Measurements from ENCODE around the gene ELOF1. TPM values are rescaled to one million over a fixed set of nuclear protein-coding genes. Genes with fewer than 3 reads are reported as not detected.

Gene ELOF1
- polyA plus RNA-seq, 2 of the 4 experiments (the other 2 are of a cell fraction): 47.9 to 97.3 TPM

- Histone ChIP-seq H3K4me2 (peak within 1 kb of the TSS; percentile 28; the same call in 1 of the 3 replicates), H3K9me3 (no peaks in the 10 kb centered on the region), H3K27ac (peak within 1 kb of the TSS in 1 of 2 experiments; percentile 65; a peak in 2 of 6 replicates), H3K4me1 (peaks cover 15% of the 10 kb centered on the region; the same call in 2 of the 3 replicates), H3K4me3 (no peak within 1 kb of the TSS)
- WGBS (ENCODE audit: missing lambda C conversion rate): 53% methylated on average over 20 of the region's 21 CpGs
- POLR2A ChIA-PET: no interaction called here
- DNase-seq (ENCODE audit: low read depth in 1 of 2, low spot score in 1 of 2) (no peak), ATAC-seq (peak in 1 of 2 experiments; percentile 9; a peak in 1 of 6 replicates), FAIRE-seq (no peak)
- no peak for TF ChIP-seq POLR2AphosphoS2 (conservative IDR thresholded peaks at IDR 0.05; ENCODE audit: low read length)
- no peak for TF ChIP-seq NFE2L2 (conservative IDR thresholded peaks at IDR 0.05; ENCODE audit: low read length)
- no peak for TF ChIP-seq CHD4 (IDR thresholded peaks at IDR 0.05; ENCODE audit: borderline replicate concordance)
- no peak for TF ChIP-seq ZC3H11A (IDR thresholded peaks at IDR 0.05)
- TF ChIP-seq MYC (IDR thresholded peaks at IDR 0.05; ENCODE audit: borderline replicate concordance, low read length): no peak
- no peak for TF ChIP-seq SREBF2 (IDR thresholded peaks at IDR 0.05)
- no peak for TF ChIP-seq PBX3 (IDR thresholded peaks at IDR 0.05)
- TF ChIP-seq, protein P1, sequence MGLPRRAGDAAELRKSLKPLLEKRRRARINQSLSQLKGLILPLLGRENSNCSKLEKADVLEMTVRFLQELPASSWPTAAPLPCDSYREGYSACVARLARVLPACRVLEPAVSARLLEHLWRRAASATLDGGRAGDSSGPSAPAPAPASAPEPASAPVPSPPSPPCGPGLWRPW (IDR thresholded peaks at IDR 0.05): no peak
- no peak for TF ChIP-seq JUNB (IDR thresholded peaks at IDR 0.05)
- TF ChIP-seq BHLHE40 (IDR thresholded peaks at IDR 0.05; ENCODE audit: low read depth, low read length): no peak
- TF ChIP-seq ZSCAN20 (CRISPR knock-in tag; IDR thresholded peaks at IDR 0.05): no peak
- TF ChIP-seq PHF8 (IDR thresholded peaks at IDR 0.05; ENCODE audit: borderline replicate concordance, low read depth): no peak
- CTCF ChIA-PET: interaction anchor here (1.0 kb wide), 1 partner anchor 8 kb away, joined by 4 read pairs; no protein-coding TSS in a partner anchor
Measured at GRCh38 chr19:11538232-11539036, 20.6 kb downstream of the ELOF1 start, which contains the start of gene CNN1. CNN1 (plus strand) TSS chr19:11538851; CDS start chr19:11538928, 77 bp downstream.

DNA sequence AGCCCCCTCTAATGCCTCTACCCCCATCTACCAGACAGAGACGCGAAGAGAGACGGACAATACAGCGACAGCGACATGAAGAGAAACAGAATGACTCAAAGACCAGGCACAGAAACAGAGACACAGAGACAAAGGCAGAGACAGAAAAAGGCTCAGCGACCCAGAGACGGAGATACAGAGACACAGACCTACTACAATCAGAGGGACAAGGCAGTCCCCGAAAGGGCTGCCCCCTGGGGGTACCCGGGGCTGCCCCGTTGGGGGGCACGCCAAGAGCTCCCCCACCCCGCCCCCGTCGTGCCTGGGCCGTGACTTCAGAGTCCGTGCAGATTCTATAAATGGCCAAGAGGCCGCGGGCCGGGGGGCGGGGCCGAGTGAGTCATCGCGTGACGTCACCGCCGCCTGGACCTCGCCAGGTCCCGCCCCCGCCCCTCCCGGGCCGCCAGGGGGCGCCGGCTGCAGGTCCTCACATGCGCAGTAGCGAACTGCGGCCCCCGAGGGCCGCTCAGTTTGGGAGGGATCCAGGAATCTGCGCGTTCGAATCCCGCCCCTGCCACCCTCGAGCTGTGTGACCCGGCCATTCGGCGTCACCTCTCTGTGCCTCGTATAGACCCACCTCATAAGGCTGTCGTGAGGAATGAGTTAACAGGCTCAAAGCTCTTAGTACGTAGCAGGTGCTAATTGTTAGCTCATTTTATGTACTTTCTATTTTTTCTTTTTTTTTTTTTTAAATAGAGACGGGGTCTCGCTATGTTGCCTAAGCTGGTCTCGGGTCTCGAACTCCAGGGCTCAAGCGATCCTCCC, 23.0 kb downstream of the ELOF1 start:
- Histone ChIP-seq H3K4me1 (peaks cover 30% of the 10 kb centered on the region), H3K4me2 (peak overlapping the region; percentile 85), H3K27ac (peak overlapping the region; percentile 78 to 90), H3K4me3 (peak overlapping the region; percentile 40), H3K9me3 (no peaks in the 10 kb centered on the region)
- 16% methylated on average over 20 of the region's 54 CpGs for WGBS (ENCODE audit: missing lambda C conversion rate)
- ChIA-PET CTCF (interaction anchor here (0.6 to 2.5 kb wide), 21 partner anchors 8 to 195 kb away, joined by 3 to 12 read pairs (median 4); partner anchors contain the start of gene ELOF1), POLR2A (interaction anchor here (0.6 kb wide), 2 partner anchors 25 to 155 kb away, joined by 4 read pairs; no protein-coding TSS in a partner anchor)
- peak; percentile 67 to 88 for DNase-seq (ENCODE audit: low read depth in 1 of 2, low spot score in 1 of 2)
- peak; percentile 76 to 79 for ATAC-seq
- FAIRE-seq: no peak
- TF ChIP-seq ZFP36 (IDR thresholded peaks at IDR 0.05; ENCODE audit: borderline replicate concordance, partially characterized antibody): peak; percentile 54
- TF ChIP-seq JUN (IDR thresholded peaks at IDR 0.05): peak in 1 of 2 experiments; percentile 51; a peak in 1 of 5 replicates
- no peak for TF ChIP-seq HOXA7 (CRISPR knock-in tag; IDR thresholded peaks at IDR 0.05)
- TF ChIP-seq, protein P2, sequence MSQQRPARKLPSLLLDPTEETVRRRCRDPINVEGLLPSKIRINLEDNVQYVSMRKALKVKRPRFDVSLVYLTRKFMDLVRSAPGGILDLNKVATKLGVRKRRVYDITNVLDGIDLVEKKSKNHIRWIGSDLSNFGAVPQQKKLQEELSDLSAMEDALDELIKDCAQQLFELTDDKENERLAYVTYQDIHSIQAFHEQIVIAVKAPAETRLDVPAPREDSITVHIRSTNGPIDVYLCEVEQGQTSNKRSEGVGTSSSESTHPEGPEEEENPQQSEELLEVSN (IDR thresholded peaks at IDR 0.05; ENCODE audit: borderline replicate concordance, low read depth): no peak
- no peak for TF ChIP-seq EHF (CRISPR knock-in tag; IDR thresholded peaks at IDR 0.05)
- TF ChIP-seq CBX8 (IDR thresholded peaks at IDR 0.05): no peak
- TF ChIP-seq, protein P3, sequence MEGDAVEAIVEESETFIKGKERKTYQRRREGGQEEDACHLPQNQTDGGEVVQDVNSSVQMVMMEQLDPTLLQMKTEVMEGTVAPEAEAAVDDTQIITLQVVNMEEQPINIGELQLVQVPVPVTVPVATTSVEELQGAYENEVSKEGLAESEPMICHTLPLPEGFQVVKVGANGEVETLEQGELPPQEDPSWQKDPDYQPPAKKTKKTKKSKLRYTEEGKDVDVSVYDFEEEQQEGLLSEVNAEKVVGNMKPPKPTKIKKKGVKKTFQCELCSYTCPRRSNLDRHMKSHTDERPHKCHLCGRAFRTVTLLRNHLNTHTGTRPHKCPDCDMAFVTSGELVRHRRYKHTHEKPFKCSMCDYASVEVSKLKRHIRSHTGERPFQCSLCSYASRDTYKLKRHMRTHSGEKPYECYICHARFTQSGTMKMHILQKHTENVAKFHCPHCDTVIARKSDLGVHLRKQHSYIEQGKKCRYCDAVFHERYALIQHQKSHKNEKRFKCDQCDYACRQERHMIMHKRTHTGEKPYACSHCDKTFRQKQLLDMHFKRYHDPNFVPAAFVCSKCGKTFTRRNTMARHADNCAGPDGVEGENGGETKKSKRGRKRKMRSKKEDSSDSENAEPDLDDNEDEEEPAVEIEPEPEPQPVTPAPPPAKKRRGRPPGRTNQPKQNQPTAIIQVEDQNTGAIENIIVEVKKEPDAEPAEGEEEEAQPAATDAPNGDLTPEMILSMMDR (IDR thresholded peaks at IDR 0.05): peak; percentile 80
- 0 out of 2 replicates have a peak, but pooled peaks have one; percentile 44 for TF ChIP-seq KDM1A (IDR thresholded peaks at IDR 0.05; ENCODE audit: low read depth)
- no peak for TF ChIP-seq NFE2L2 (conservative IDR thresholded peaks at IDR 0.05; ENCODE audit: low read length)
- no peak for TF ChIP-seq MAZ (IDR thresholded peaks at IDR 0.05; ENCODE audit: borderline replicate concordance, low read depth, low read length)
- TF ChIP-seq ESRRA (IDR thresholded peaks at IDR 0.05; ENCODE audit: borderline replicate concordance, low read length): no peak
- no peak for TF ChIP-seq NR3C1 (IDR thresholded peaks at IDR 0.05)
- 0 out of 5 replicates have a peak, but pooled peaks of 1 of the 2 experiments have one; percentile 27 for TF ChIP-seq RAD21 (conservative IDR thresholded peaks at IDR 0.05 in 1 of 2, IDR thresholded peaks at IDR 0.05 in 1 of 2)
- no peak for TF ChIP-seq PHF8 (IDR thresholded peaks at IDR 0.05; ENCODE audit: borderline replicate concordance, low read depth)
- no peak for TF ChIP-seq HDAC2 (IDR thresholded peaks at IDR 0.05)
- peak; percentile 80 for TF ChIP-seq FOSL2 (IDR thresholded peaks at IDR 0.05)
- TF ChIP-seq FOSL2 (CRISPR knock-in tag; IDR thresholded peaks at IDR 0.05): peak; percentile 99
- TF ChIP-seq HOXB5 (CRISPR knock-in tag; IDR thresholded peaks at IDR 0.05): no peak
- no peak for TF ChIP-seq PBX3 (IDR thresholded peaks at IDR 0.05)
- TF ChIP-seq RFX5 (IDR thresholded peaks at IDR 0.05): no peak
- peak; percentile 56; the same call in 1 of the 2 replicates for TF ChIP-seq JUNB (IDR thresholded peaks at IDR 0.05)
- no peak for TF ChIP-seq RNF2 (IDR thresholded peaks at IDR 0.05; ENCODE audit: borderline replicate concordance, low read depth)
- no peak for TF ChIP-seq ZSCAN20 (CRISPR knock-in tag; IDR thresholded peaks at IDR 0.05)
